ENCODE measurements around the gene OMD. TPM values are rescaled to one million over a fixed set of nuclear protein-coding genes. Genes with fewer than 3 reads are reported as not detected.

OMD gene, protein sequence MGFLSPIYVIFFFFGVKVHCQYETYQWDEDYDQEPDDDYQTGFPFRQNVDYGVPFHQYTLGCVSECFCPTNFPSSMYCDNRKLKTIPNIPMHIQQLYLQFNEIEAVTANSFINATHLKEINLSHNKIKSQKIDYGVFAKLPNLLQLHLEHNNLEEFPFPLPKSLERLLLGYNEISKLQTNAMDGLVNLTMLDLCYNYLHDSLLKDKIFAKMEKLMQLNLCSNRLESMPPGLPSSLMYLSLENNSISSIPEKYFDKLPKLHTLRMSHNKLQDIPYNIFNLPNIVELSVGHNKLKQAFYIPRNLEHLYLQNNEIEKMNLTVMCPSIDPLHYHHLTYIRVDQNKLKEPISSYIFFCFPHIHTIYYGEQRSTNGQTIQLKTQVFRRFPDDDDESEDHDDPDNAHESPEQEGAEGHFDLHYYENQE
- total RNA-seq, result under 1 TPM in 6 of 7 donors, not detected in 1; 0.10 to 0.85 (median 0.57) TPM
- 1 to 10 TPM in 1 of 3 donors, under 1 TPM in 2; 0.28 to 1.0 (median 0.61) TPM for polyA plus RNA-seq
- long read RNA-seq, donor 1, result 0 reads
- long read RNA-seq, donor 2, result 0 reads

DNA sequence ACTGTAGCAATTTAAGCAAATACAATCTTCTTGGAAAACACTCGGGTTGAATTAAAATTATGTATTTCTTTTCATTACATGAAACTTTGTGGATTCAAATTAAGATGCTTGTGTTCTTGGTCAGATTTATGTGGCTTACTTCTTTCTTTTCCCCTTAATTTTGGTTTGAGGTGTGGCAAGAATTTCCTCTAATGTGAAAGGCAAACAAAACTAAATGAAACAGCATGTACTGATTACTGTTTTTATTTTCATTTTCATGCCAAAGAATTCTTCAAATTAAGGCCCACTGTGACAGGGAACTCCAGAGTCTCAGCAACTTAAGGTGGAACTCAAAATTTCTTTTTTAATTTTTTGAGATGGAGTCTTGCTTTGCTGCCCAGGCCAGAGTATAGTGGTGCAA is at the start of gene OMD:
TSS of gene OMD (minus strand) at position 132 of the 400 bp plus-strand sequence. CDS start 6,913 bp downstream, outside the sequence.
- H3K27ac ChIP-seq, result no peak within 1 kb of the TSS
- H3K27me3 ChIP-seq (replicated peaks in 1 of 7), result no peaks in the 10 kb centered on the region
- intact Hi-C loops (cut with DNase I; ENCODE audit: low total_unique reads), result no loop called here
- no peak for DNase-seq
- TF ChIP-seq, protein P1, sequence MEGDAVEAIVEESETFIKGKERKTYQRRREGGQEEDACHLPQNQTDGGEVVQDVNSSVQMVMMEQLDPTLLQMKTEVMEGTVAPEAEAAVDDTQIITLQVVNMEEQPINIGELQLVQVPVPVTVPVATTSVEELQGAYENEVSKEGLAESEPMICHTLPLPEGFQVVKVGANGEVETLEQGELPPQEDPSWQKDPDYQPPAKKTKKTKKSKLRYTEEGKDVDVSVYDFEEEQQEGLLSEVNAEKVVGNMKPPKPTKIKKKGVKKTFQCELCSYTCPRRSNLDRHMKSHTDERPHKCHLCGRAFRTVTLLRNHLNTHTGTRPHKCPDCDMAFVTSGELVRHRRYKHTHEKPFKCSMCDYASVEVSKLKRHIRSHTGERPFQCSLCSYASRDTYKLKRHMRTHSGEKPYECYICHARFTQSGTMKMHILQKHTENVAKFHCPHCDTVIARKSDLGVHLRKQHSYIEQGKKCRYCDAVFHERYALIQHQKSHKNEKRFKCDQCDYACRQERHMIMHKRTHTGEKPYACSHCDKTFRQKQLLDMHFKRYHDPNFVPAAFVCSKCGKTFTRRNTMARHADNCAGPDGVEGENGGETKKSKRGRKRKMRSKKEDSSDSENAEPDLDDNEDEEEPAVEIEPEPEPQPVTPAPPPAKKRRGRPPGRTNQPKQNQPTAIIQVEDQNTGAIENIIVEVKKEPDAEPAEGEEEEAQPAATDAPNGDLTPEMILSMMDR (IDR thresholded peaks at IDR 0.05 in 8 of 11, conservative IDR thresholded peaks at IDR 0.05 in 3 of 11), result no peak
- TF ChIP-seq POLR2AphosphoS5 (IDR thresholded peaks at IDR 0.05), result no peak
- TF ChIP-seq POLR2A (IDR thresholded peaks at IDR 0.05), result no peak
- no peaks in the 10 kb centered on the region for H3K36me3 ChIP-seq
- no peak within 1 kb of the TSS for H3K4me3 ChIP-seq
- H3K4me1 ChIP-seq, result no peaks in the 10 kb centered on the region
- 56 to 93% (median 80%) methylated on average over 1 of the region's 1 CpG for WGBS, 5 donors
- no peaks in the 10 kb centered on the region for H3K9me3 ChIP-seq

- no peak overlapping the region for H3K27ac ChIP-seq
- no peak for DNase-seq
- H3K9me3 ChIP-seq, result no peaks in the 10 kb centered on the region
- TF ChIP-seq, protein P1 (IDR thresholded peaks at IDR 0.05 in 8 of 11, conservative IDR thresholded peaks at IDR 0.05 in 3 of 11), result no peak
- TF ChIP-seq POLR2AphosphoS5 (IDR thresholded peaks at IDR 0.05) (no peak), POLR2A (IDR thresholded peaks at IDR 0.05) (no peak)
- no peaks in the 10 kb centered on the region for H3K27me3 ChIP-seq (replicated peaks in 1 of 7)
- H3K36me3 ChIP-seq, result no peaks in the 10 kb centered on the region
- H3K4me1 ChIP-seq, result no peaks in the 10 kb centered on the region
- WGBS, 5 donors, result 95 to 100% (median 98%) methylated on average over 2 of the region's 2 CpGs
- intact Hi-C loops (cut with DNase I; ENCODE audit: low total_unique reads), result no loop called here
- H3K4me3 ChIP-seq, result no peak overlapping the region
Observed at GRCh38 chr9:92468206-92468605, 43.9 kb upstream of the OMD start.

GRCh38 chr9:92467511-92467910 is 43.2 kb upstream of the OMD start:
- Histone ChIP-seq H3K36me3 (no peaks in the 10 kb centered on the region), H3K4me3 (no peak overlapping the region), H3K4me1 (no peaks in the 10 kb centered on the region), H3K27me3 (replicated peaks in 1 of 7) (no peaks in the 10 kb centered on the region), H3K27ac (no peak overlapping the region), H3K9me3 (no peaks in the 10 kb centered on the region)
- TF ChIP-seq, protein P1 (IDR thresholded peaks at IDR 0.05 in 8 of 11, conservative IDR thresholded peaks at IDR 0.05 in 3 of 11), result no peak
- TF ChIP-seq POLR2AphosphoS5 (IDR thresholded peaks at IDR 0.05) (no peak), POLR2A (IDR thresholded peaks at IDR 0.05) (no peak)
- intact Hi-C loops (cut with DNase I; ENCODE audit: low total_unique reads), result no loop called here
- no peak for DNase-seq
- WGBS, 5 donors, result 68 to 96% (median 94%) methylated on average over 2 of the region's 2 CpGs

GRCh38 chr9:92467041-92467440 is 42.8 kb upstream of the OMD start:
- no peaks in the 10 kb centered on the region for H3K4me1 ChIP-seq
- no peak for DNase-seq
- no peaks in the 10 kb centered on the region for H3K27me3 ChIP-seq (replicated peaks in 1 of 7)
- no peaks in the 10 kb centered on the region for H3K9me3 ChIP-seq
- TF ChIP-seq, protein P1 (IDR thresholded peaks at IDR 0.05 in 8 of 11, conservative IDR thresholded peaks at IDR 0.05 in 3 of 11), result no peak
- TF ChIP-seq POLR2AphosphoS5 (IDR thresholded peaks at IDR 0.05) (no peak), POLR2A (IDR thresholded peaks at IDR 0.05) (no peak)
- 88 to 100% (median 94%) methylated on average over 1 of the region's 1 CpG for WGBS, 5 donors
- intact Hi-C loops (cut with DNase I; ENCODE audit: low total_unique reads), result no loop called here
- H3K27ac ChIP-seq, result no peak overlapping the region
- H3K36me3 ChIP-seq, result no peaks in the 10 kb centered on the region
- no peak overlapping the region for H3K4me3 ChIP-seq
